Heart left ventricle (tissue), 16 donors: Measurements from ENCODE around the gene UGCG. TPM values are rescaled to one million over a fixed set of nuclear protein-coding genes. Genes with fewer than 3 reads are reported as not detected.
A peak's percentile ranks its signal among the peaks of the same experiment; 100 is the strongest.

ENCODE experiments used
- ATAC-seq, 4 donors: fragments of 200-7000 bp; cut with Tn5 transposase; one replicate each; pipeline ENCODE4 v1.9.1; 2020 to 2022; ENCODE audit warnings: moderate library complexity in 4 of 4, mild to moderate bottlenecking in 3 of 4, moderate number of reproducible peaks in 1 of 4
- DNase-seq, 5 donors: peaks; one replicate each; pipeline ENCODE4 v3.0.0-alpha.2; 2020
- H3K27ac ChIP-seq, 12 donors: fragments of 200-600 bp; sonication (generic) in 4 of 12; one replicate each; pipeline versions ENCODE4 v1.5.0 to v1.8.0; 2016 to 2022; ENCODE audit warnings: mild to moderate bottlenecking in 2 of 12
- H3K27me3 ChIP-seq, 9 donors: fragments of 200-600 bp; sonication (generic) in 2 of 9; one replicate each; pipeline versions ENCODE4 v1.5.1 to v1.8.0; 2016 to 2022; ENCODE audit warnings: mild to moderate bottlenecking in 3 of 9
- H3K36me3 ChIP-seq, 9 donors: fragments of 200-600 bp; sonication (generic) in 2 of 9; one replicate each; pipeline versions ENCODE4 v1.5.0 to v1.8.0; 2018 to 2022; ENCODE audit warnings: mild to moderate bottlenecking in 2 of 9
- H3K4me1 ChIP-seq, 12 donors: fragments of 200-600 bp; sonication (generic) in 4 of 12; one replicate each; pipeline versions ENCODE4 v1.5.0 to v1.8.0; 2016 to 2022; ENCODE audit warnings: mild to moderate bottlenecking in 3 of 12
- H3K4me3 ChIP-seq, 12 donors: fragments of 200-600 bp; sonication (generic) in 4 of 12; one replicate each; pipeline versions ENCODE4 v1.5.0 to v1.8.0; 2017 to 2022; ENCODE audit warnings: mild to moderate bottlenecking in 9 of 12, moderate library complexity in 4 of 12
- H3K9me3 ChIP-seq, 12 donors: fragments of 200-600 bp; sonication (generic) in 4 of 12; one replicate each; pipeline versions ENCODE4 v1.5.0 to v1.8.0; 2016 to 2022; ENCODE audit warnings: mild to moderate bottlenecking in 1 of 12
- POLR2A ChIP-seq, 2 donors: fragments of 450-650 bp; IDR thresholded peaks; one replicate each; pipeline ENCODE4 v1.6.1; 2017; ENCODE audit warnings: antibody characterized with exemption in 2 of 2, mild to moderate bottlenecking in 2 of 2, moderate library complexity in 2 of 2
- WGBS, 4 donors: extraction: QIAGEN DNeasy Blood & Tissue Kit in 2 of 4; methylation state at CpG; one replicate each; pipeline versions ENCODE4 v1.1.5 to v1.1.7; 2013 to 2018; 5-methylcytosine and 5-hydroxymethylcytosine counted together
- intact Hi-C, 10 donors: fragments of 100-400 bp; cut with DNase I; formaldehyde crosslinking; loops; one replicate each; pipeline versions ENCODE4 v1.11.1 to v1.14.2; 2022
- polyA plus RNA-seq, 2 donors: library from polyadenylated mRNA; stranded (reverse); fragments of 200-250 nt; gene quantifications; one replicate each; pipeline ENCODE4 v1.2.3, GENCODE V29; 2013
- total RNA-seq, 9 donors: library from RNA; depleted of rRNA in 2 of 9; stranded (reverse); fragments of >200 nt in 2 of 9; fragmentation: NEBNext Ultra II Directional in 3 of 9; extraction: Animal tissue kit (Norgen Biotek cat#: 25700) in 3 of 9; gene quantifications; one replicate each; pipeline versions ENCODE4 v1.1.0 to v1.2.4, GENCODE V29; 2016 to 2023
- TF ChIP-seq, protein P1 (sequence below), 12 donors: fragments of 200-600 bp; sonication (generic) in 4 of 12; IDR thresholded peaks; one replicate each; pipeline versions ENCODE4 v1.5.0 to v1.8.0; 2018 to 2022; ENCODE audit warnings: antibody characterized with exemption in 12 of 12, mild to moderate bottlenecking in 5 of 12
- donor health status: ischemic (EF 13 %, LVEDD 7.1; RV severe dilation, severe dysfunction).
- donor health status: healthy with polysubstance abuse.
- donor health status: DM: no; HTN: yes; CAD: no.
- donor health status: DM: no; HTN: no; CAD: no.
- donor health status: ischemic (EF 25% LVEDD 6.9; RV normal size, moderate dysfunction).
- donor health status: ischemic (EF 25% LVEDD 5.7; RV mildly dilated, moderate dysfunction).
- donor health status: healthy.
- donor health status: DM: yes; HTN: yes; CAD: no.
- donor health status: ischemic (EF 35%, LVEDD 5.7; RV mildly dilated, moderate dysfunction).
- donor health status: nonischemic (EF 11% LVEDD 7.7; RV severe dilation, severe dysfunction).
- donor health status: DM: yes; HTN: yes; CAD: no.
- donor health status: PGD.
- donor health status: ischemic (EF 29% LVEDD 5.4; RV normal size, mild dysfunction).
- donor health status: nonischemic (EF 23%, LVEDD 6.1; RV moderate dilation, normal function).

The UGCG gene
- total and polyA plus RNA-seq, 11 donors = 10.0 to 52.0 (median 17.5) TPM

DNA sequence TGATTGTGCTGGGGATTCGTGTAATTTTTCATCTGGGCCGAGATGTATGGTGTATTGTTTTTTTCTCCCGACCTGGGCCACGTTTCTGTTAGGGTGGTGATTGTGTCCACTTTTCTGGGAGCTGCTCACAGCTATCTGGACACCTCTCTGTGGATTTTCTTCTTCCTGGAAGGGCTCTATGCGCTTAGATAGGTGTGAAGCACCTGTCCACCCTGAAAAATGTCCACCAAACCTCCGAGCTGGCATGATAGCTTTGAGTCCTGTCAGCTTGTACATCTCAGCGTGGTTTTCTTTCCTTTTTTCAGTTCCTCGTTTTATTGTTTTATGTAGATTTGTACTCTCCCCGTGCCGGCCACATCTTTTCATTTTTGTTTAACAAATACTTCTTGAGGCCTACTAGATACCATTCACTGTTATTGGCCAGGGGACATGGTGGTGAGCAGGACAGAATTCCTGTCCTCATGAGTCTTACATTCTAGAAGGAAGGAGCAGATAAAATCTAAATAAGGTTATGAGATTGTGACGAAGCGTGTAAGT, 1.1 kb downstream of the UGCG start:
- peak in 1 of 4 donors; percentile 1 for ATAC-seq
- 5 to 13% (median 7%) methylated on average over 12 of the region's 12 CpGs for WGBS, 4 donors
- H3K4me1 ChIP-seq = peaks cover 10 to 55% (median 40%) of the 10 kb centered on the region in 12 donors

DNA sequence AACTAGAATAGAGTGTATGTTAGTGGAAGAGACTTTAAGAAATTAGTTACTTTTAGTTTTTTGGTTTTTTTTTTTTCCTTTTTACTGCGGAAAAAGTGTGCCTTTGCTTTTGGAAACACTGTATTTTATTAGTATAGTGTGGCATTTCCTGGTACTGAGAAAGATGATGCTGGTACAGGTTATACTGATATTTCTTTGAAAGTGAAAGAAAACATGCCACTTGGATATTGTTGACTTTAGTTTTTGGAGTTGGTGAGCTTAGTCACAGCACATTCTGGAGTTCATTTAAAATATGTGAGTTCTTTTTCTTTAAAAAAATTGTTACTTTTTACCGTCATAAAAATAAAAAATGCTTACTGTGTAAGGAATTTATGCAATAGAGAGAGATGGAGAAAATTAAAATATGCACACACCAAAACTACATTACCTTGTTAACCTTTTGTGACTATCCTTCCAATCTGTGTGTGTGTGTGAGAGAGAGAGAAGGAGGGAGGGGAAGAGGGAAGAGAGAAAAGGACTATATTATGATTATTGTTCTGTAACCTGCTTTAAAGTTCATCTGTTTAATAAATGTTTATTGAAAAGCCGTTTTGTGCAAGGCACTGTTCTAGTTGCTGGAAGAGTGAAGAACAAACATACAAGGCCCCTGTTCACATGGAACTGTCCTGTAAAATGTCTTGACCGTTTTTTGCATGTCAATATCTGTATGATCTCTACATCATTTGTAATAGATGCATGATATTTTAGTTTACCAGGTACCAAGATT, 1.9 kb downstream of the UGCG start:
- TF ChIP-seq, protein P1, sequence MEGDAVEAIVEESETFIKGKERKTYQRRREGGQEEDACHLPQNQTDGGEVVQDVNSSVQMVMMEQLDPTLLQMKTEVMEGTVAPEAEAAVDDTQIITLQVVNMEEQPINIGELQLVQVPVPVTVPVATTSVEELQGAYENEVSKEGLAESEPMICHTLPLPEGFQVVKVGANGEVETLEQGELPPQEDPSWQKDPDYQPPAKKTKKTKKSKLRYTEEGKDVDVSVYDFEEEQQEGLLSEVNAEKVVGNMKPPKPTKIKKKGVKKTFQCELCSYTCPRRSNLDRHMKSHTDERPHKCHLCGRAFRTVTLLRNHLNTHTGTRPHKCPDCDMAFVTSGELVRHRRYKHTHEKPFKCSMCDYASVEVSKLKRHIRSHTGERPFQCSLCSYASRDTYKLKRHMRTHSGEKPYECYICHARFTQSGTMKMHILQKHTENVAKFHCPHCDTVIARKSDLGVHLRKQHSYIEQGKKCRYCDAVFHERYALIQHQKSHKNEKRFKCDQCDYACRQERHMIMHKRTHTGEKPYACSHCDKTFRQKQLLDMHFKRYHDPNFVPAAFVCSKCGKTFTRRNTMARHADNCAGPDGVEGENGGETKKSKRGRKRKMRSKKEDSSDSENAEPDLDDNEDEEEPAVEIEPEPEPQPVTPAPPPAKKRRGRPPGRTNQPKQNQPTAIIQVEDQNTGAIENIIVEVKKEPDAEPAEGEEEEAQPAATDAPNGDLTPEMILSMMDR (IDR thresholded peaks at IDR 0.05) = no peak
- no peak for TF ChIP-seq POLR2A (IDR thresholded peaks at IDR 0.05)
- intact Hi-C loops = loop anchor here in 9 of 10 donors (5.0 to 10.0 kb wide), 10 partner anchors 56 to 476 kb away; partner anchors contain the start of genes PTBP3 (in 5 of the 9) and PTGR1 (in 1 of the 9)
- DNase-seq = no peak
- Histone ChIP-seq H3K9me3 (no peaks in the 10 kb centered on the region), H3K4me3 (peak overlapping the region; percentile 82 to 99 (median 92)), H3K27ac (peak overlapping the region in 10 of 12 donors; percentile 80 to 97 (median 95)), H3K27me3 (no peaks in the 10 kb centered on the region), H3K36me3 (peaks cover 0 to 4% (median 0%) of the 10 kb centered on the region in 9 donors), H3K4me1 (peaks cover 11 to 62% (median 45%) of the 10 kb centered on the region in 12 donors)
- ATAC-seq = no peak
- WGBS, 4 donors = 33 to 52% (median 39%) methylated on average over 4 of the region's 4 CpGs

More for the DNA sequence above, 1.1 kb downstream of the UGCG start:
- H3K36me3 ChIP-seq = peaks cover 0 to 4% (median 0%) of the 10 kb centered on the region in 9 donors
- DNase-seq = no peak
- intact Hi-C loops = loop anchor here in 9 of 10 donors (2.0 to 10.0 kb wide), 13 partner anchors 57 to 477 kb away; partner anchors contain the start of genes PTBP3 (in 6 of the 9) and PTGR1 (in 1 of the 9)
- TF ChIP-seq POLR2A (IDR thresholded peaks at IDR 0.05) = no peak
- TF ChIP-seq, protein P1 (IDR thresholded peaks at IDR 0.05) = no peak
- H3K27ac ChIP-seq = peak overlapping the region; percentile 80 to 97 (median 94)
- H3K9me3 ChIP-seq = no peaks in the 10 kb centered on the region
- H3K4me3 ChIP-seq = peak overlapping the region; percentile 82 to 99 (median 92)
- no peaks in the 10 kb centered on the region for H3K27me3 ChIP-seq

DNA sequence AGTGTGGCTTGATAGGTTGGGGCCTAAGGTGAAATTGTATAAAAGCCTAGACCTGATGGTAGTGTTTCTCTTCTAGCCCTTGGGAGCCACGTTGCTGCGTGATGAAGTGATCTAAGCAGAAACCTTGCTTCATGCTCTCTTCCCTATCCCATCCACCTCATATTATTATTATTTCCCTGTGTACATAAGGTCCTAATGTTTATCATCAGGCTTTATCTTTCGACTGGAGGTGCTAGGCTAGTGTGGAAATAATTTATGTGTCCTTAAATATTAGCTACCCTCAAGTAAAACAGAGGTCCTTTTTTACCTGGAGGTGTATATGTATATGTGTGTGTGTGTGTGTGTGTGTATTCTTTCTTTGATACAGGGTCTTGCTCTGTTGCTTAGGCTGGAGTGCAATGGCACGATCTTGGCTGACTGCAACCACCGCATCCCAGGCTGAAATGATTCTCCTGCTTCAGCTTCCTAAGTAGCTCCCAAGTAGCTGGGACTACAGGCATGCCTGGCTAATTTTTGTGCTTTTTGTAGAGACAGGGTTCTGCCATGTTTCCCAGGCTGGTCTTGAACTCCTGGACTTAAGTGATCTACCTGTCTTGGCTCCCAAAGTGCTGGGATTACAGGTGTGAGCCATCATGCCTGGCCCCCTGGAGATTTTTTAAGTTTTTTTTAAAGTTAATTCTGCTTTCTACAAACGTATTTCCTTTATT, 3.7 kb downstream of the UGCG start:
- no peak for ATAC-seq
- no peaks in the 10 kb centered on the region for H3K27me3 ChIP-seq
- no peak for DNase-seq
- no peaks in the 10 kb centered on the region for H3K9me3 ChIP-seq
- intact Hi-C loops = loop anchor here in 1 of 10 donors (10.0 kb wide), 1 partner anchor 74 kb away; no protein-coding TSS in a partner anchor
- WGBS, 4 donors = 75 to 83% (median 79%) methylated on average over 6 of the region's 6 CpGs
- peak overlapping the region in 2 of 12 donors; percentile 18 to 95 for H3K27ac ChIP-seq
- H3K4me1 ChIP-seq = peaks cover 11 to 80% (median 50%) of the 10 kb centered on the region in 12 donors
- H3K36me3 ChIP-seq = peaks cover 0 to 4% (median 0%) of the 10 kb centered on the region in 9 donors
- no peak for TF ChIP-seq POLR2A (IDR thresholded peaks at IDR 0.05)
- TF ChIP-seq, protein P1 (IDR thresholded peaks at IDR 0.05) = no peak
- peak overlapping the region in 2 of 12 donors; percentile 90 to 93 for H3K4me3 ChIP-seq
